ENCODE measurements around the gene MAN2C1. TPM values are rescaled to one million over a fixed set of nuclear protein-coding genes. Genes with fewer than 3 reads are reported as not detected.
A peak's percentile ranks its signal among the peaks of the same experiment; 100 is the strongest.
"Not testable (repeated sequence)": the region's sequence is repeated elsewhere in the genome, so short reads cannot be mapped to it uniquely, and the experiment has no call there.

Gene MAN2C1
- total and polyA plus RNA-seq, 12 donors = 86.7 to 371 (median 108) TPM

DNA sequence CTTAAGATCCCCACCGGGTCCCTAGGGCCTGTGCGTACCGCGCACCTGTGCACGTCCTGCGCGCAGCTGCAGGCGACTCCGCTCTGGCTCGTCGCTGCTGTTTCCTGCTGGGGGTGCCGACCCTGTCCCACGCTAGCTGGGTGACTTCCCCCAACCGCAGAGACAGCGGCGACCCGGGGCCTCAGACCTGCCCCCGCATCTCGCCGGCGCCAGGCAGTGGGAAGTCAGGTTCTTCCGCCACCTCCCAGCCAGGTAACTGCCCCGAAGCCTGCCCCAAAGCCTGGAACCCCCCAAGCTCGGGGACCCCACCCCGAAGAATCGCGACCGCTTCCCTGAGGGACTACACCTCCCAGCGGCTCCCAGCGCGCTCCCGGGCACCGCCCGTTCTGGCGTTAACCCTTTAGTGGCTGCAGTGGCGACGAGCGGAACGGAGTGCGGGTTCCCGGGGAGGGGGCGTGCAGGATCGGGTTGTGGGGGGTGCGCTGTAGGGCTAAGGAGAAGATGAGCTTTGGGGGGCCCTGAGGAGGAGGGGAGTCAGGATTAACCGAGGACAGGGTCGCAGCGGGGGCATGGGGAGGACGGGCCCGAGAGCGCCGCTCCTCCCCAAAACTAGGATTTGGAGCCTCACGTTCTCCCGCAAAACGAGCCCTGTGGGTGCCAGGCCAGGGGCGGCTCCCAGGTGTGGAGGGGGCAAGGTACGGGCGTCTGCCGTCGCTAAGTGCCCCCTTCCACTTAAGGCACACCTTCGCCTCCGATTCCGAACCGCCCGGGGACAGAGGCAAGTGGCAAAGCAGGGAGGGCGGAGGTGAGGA is 21.0 kb downstream of the MAN2C1 start:
- intact Hi-C loops (cut with DNase I) = no loop called here
- WGBS, 2 donors = 0% methylated on average over 64 to 65 of the region's 65 CpGs

DNA sequence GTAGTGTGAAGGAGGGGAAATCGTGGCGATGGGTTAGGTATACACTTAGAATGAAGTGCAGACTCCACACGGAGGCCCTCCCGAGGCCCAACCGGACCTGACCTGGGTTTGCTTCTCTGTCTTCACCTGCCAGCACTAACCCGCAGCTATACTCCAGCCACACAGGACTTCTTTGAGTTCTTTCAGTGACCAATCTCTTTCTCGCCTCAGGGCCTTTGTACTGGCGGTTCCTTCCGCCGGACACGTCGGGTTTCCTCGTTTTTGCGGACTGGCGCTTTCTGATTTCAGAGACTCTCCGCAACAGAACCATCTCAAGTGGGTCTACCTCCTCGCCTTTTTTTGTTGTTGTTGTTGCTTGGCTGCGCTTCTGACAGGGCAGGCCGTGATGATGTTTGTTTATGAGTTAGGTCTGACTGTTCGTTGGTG is 21.6 kb downstream of the MAN2C1 start, which contains the start of gene NEIL1:
Gene NEIL1 (plus strand): TSS at position 244 of the 426 bp plus-strand sequence. CDS start 1,867 bp downstream, outside the sequence.
- 25 to 26% methylated on average over 20 of the region's 20 CpGs for WGBS, 2 donors
- TF ChIP-seq, protein P1, sequence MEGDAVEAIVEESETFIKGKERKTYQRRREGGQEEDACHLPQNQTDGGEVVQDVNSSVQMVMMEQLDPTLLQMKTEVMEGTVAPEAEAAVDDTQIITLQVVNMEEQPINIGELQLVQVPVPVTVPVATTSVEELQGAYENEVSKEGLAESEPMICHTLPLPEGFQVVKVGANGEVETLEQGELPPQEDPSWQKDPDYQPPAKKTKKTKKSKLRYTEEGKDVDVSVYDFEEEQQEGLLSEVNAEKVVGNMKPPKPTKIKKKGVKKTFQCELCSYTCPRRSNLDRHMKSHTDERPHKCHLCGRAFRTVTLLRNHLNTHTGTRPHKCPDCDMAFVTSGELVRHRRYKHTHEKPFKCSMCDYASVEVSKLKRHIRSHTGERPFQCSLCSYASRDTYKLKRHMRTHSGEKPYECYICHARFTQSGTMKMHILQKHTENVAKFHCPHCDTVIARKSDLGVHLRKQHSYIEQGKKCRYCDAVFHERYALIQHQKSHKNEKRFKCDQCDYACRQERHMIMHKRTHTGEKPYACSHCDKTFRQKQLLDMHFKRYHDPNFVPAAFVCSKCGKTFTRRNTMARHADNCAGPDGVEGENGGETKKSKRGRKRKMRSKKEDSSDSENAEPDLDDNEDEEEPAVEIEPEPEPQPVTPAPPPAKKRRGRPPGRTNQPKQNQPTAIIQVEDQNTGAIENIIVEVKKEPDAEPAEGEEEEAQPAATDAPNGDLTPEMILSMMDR (IDR thresholded peaks at IDR 0.05) = no peak
- Histone ChIP-seq H3K9me3 (peaks cover 0 to 7% (median 0%) of the 10 kb centered on the region in 11 donors), H3K27me3 (peaks cover 0 to 37% (median 0%) of the 10 kb centered on the region in 7 donors), H3K4me1 (peaks cover 5 to 43% (median 18%) of the 10 kb centered on the region in 9 donors), H3K36me3 (no peaks in the 10 kb centered on the region), H3K4me3 (peak within 1 kb of the TSS; percentile 71 to 99 (median 88)), H3K27ac (peak within 1 kb of the TSS in 9 of 10 donors; percentile 56 to 83 (median 74))
- intact Hi-C loops (cut with DNase I) = no loop called here
- DNase-seq (no peak), ATAC-seq (peak in 5 of 8 donors; percentile 1 to 3 (median 2))

More for the DNA sequence above, 21.0 kb downstream of the MAN2C1 start:
- Histone ChIP-seq H3K4me1 (peaks cover 5 to 43% (median 18%) of the 10 kb centered on the region in 9 donors), H3K4me3 (peak overlapping the region; percentile 71 to 99 (median 88)), H3K27ac (peak overlapping the region in 9 of 10 donors; percentile 56 to 83 (median 74)), H3K27me3 (peaks cover 0 to 37% (median 0%) of the 10 kb centered on the region in 7 donors), H3K9me3 (peaks cover 0 to 7% (median 0%) of the 10 kb centered on the region in 11 donors), H3K36me3 (no peaks in the 10 kb centered on the region)
- TF ChIP-seq, protein P1 (IDR thresholded peaks at IDR 0.05) = no peak
- DNase-seq = peak; percentile 74 to 75
- ATAC-seq = peak; percentile 67 to 88 (median 81)

DNA sequence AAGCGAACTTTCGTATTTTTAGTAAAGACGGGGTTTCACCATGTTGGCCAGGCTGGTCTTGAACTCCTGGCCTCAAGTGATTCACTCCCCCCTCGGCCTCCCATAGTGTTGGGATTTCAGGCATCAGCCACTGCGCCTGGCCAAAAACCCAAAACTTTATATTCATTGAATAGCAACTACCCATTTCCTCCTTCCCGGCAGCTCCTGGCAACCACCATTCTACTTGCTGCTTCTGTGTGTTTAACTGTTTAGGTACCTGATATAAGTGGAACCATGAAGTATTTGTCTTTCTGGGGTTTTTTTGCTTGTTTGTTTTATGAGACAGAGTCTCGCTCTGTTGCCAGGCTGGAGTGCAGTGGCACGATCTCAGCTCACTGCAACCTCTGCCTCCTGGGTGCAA is 24.5 kb downstream of the MAN2C1 start:
- DNase-seq = not testable (repeated sequence)
- 54 to 56% methylated on average over 8 of the region's 8 CpGs for WGBS, 2 donors

DNA sequence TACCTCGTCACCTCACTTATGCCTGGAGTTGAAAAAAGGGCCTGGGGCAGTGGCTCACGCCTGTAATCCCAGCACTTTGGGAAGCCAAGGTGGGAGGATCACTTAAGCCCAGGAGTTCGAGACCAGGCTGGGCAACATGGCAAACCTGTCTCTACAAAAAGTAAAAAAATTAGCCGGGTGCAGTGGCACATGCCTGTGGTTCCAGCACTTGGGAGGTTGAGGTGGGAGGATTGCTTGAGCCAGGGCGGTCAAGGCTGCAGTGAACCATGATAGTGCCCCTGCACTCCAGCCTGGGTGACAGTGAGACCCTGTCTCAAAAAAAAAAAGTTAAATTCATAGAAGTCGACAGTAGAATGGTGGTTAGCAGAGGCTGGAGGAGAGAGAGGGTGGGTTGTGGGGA is 26.2 kb downstream of the MAN2C1 start:
- DNase-seq (no peak), ATAC-seq (no peak)
- WGBS, 2 donors = 86 to 89% methylated on average over 6 of the region's 6 CpGs
- Histone ChIP-seq H3K9me3 (no peaks in the 10 kb centered on the region), H3K27ac (no peak overlapping the region), H3K27me3 (peaks cover 0 to 18% (median 0%) of the 10 kb centered on the region in 7 donors), H3K36me3 (peaks cover 0 to 34% (median 0%) of the 10 kb centered on the region in 9 donors), H3K4me3 (no peak overlapping the region), H3K4me1 (peaks cover 0 to 23% (median 7%) of the 10 kb centered on the region in 9 donors)
- TF ChIP-seq, protein P1 (IDR thresholded peaks at IDR 0.05) = no peak
- intact Hi-C loops (cut with DNase I) = no loop called here

More for the DNA sequence above, 24.5 kb downstream of the MAN2C1 start:
- Histone ChIP-seq H3K36me3 (peaks cover 0 to 27% (median 0%) of the 10 kb centered on the region in 9 donors), H3K4me1 (peaks cover 2 to 29% (median 13%) of the 10 kb centered on the region in 9 donors), H3K27me3 (peaks cover 0 to 35% (median 0%) of the 10 kb centered on the region in 7 donors)
- H3K9me3 ChIP-seq; ATAC-seq; H3K27ac ChIP-seq; intact Hi-C loops (cut with DNase I); H3K4me3 ChIP-seq: not testable (repeated sequence)
